Measurements from ENCODE around the gene CCL23.

GRCh38 chr17:35986643-35987042, 31.1 kb downstream of the CCL23 start, which contains the start of gene CCL14:
- TF ChIP-seq CTCF (IDR thresholded peaks at IDR 0.05) (no peak), POLR2A (IDR thresholded peaks at IDR 0.05) (no peak)

Measured in adrenal gland (tissue), 5 donors.